Measurements from ENCODE around the gene TDRD1.
"Not testable (repeated sequence)": the region's sequence is repeated elsewhere in the genome, so short reads cannot be mapped to it uniquely, and the experiment has no call there.

The TDRD1 gene, protein sequence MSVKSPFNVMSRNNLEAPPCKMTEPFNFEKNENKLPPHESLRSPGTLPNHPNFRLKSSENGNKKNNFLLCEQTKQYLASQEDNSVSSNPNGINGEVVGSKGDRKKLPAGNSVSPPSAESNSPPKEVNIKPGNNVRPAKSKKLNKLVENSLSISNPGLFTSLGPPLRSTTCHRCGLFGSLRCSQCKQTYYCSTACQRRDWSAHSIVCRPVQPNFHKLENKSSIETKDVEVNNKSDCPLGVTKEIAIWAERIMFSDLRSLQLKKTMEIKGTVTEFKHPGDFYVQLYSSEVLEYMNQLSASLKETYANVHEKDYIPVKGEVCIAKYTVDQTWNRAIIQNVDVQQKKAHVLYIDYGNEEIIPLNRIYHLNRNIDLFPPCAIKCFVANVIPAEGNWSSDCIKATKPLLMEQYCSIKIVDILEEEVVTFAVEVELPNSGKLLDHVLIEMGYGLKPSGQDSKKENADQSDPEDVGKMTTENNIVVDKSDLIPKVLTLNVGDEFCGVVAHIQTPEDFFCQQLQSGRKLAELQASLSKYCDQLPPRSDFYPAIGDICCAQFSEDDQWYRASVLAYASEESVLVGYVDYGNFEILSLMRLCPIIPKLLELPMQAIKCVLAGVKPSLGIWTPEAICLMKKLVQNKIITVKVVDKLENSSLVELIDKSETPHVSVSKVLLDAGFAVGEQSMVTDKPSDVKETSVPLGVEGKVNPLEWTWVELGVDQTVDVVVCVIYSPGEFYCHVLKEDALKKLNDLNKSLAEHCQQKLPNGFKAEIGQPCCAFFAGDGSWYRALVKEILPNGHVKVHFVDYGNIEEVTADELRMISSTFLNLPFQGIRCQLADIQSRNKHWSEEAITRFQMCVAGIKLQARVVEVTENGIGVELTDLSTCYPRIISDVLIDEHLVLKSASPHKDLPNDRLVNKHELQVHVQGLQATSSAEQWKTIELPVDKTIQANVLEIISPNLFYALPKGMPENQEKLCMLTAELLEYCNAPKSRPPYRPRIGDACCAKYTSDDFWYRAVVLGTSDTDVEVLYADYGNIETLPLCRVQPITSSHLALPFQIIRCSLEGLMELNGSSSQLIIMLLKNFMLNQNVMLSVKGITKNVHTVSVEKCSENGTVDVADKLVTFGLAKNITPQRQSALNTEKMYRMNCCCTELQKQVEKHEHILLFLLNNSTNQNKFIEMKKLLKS

DNA sequence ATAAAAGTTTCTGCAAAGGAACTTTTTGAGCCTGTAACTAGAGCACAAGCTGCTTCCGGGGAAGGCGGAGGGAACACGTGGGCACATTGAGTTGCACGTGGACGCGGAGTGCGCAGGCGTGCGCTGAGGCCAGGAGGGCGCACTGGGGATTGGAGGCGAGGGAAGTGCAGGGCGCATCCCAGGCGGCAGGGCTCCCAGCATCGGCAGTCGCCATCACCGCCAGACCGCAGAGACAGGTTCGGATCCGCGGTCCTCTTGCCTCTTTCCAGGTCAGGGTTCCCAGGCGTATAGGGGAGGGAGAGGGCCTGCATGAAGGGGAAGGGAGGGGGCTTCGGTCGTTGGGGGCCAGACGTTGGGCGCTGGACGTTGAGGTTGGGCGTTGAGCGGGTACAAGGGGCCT, at the start of gene TDRD1:
Gene TDRD1 (plus strand): TSS at position 206 of the 400 bp plus-strand sequence. CDS start 8,479 bp downstream, outside the sequence.
- Mint-ChIP-seq H3K27me3 (ENCODE audit: low read depth) (peaks cover 27% of the 10 kb centered on the region), H3K4me1 (ENCODE audit: low read depth) (peaks cover 7% of the 10 kb centered on the region), H3K4me3 (no peak within 1 kb of the TSS), H3K36me3 (ENCODE audit: low read depth) (no peaks in the 10 kb centered on the region), H3K9me3 (no peaks in the 10 kb centered on the region), H3K27ac (no peak within 1 kb of the TSS)

DNA sequence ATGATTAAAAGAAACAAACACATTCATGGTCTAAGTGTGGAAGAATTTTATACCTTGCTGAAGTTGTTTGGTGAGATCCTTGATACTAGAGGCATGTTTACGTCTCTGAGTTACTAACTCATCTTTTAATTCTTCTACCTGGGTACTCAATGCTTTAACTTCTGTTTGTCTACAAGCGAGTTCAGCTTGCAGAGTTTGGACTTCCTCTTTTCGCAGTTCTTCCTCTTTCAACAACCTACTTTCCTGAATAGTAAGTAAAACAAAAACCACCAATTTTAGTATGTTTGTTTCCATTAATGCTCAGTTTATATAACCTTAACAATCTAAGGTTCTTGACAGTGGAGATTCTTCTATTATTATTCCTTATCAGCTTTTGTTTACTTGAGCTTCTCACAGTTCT, 48.1 kb upstream of the TDRD1 start:
- H3K9me3 Mint-ChIP-seq: no peaks in the 10 kb centered on the region
- H3K4me3 Mint-ChIP-seq: no peak overlapping the region
- H3K36me3 Mint-ChIP-seq (ENCODE audit: low read depth): peaks cover 44% of the 10 kb centered on the region
- H3K27me3 Mint-ChIP-seq (ENCODE audit: low read depth): no peaks in the 10 kb centered on the region
- peaks cover 2% of the 10 kb centered on the region for H3K4me1 Mint-ChIP-seq (ENCODE audit: low read depth)
- H3K27ac Mint-ChIP-seq: no peak overlapping the region

DNA sequence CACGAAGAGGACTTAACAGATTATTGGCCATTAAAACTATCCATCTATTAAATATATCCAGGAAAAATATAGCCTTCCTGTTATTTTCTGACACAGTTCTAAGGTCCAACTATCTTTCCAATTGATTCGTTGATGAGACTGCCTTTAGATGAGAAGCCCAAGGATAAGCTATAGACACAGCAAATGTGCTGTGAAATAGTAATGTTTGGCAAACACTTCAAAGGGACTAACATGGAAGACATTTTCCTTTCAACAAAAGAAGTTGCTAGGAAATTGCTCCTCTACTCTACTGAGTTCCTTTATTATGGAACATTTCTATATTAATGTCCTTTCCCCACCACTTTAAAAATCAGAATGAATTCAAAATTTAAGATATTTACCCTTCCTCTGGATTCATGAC, 43.7 kb upstream of the TDRD1 start:
- no peaks in the 10 kb centered on the region for H3K27me3 Mint-ChIP-seq (ENCODE audit: low read depth)
- peaks cover 38% of the 10 kb centered on the region for H3K36me3 Mint-ChIP-seq (ENCODE audit: low read depth)
- peaks cover 2% of the 10 kb centered on the region for H3K4me1 Mint-ChIP-seq (ENCODE audit: low read depth)
- H3K9me3 Mint-ChIP-seq: no peaks in the 10 kb centered on the region
- H3K4me3 Mint-ChIP-seq: no peak overlapping the region
- no peak overlapping the region for H3K27ac Mint-ChIP-seq

DNA sequence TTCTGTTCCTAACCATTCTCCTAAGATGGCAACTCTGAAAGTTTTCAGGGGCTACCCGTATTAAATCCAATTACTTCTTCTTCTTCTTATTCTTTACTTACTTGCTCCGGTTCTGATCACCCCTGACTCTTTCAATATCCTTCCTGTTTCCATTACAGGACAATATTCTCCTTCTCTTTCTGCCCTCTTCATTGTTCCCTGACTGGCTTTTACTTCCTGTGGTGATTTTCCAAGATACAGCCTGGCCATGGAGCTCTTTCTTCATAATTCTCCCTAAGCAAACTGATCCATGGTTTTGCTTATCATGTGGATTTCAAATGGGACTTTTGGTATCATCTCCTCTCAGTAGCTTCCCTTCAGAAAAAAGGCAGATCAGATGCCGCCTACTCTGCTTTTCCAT, 40.6 kb upstream of the TDRD1 start:
- Mint-ChIP-seq H3K4me1 (ENCODE audit: low read depth) (no peaks in the 10 kb centered on the region), H3K4me3 (no peak overlapping the region), H3K27ac (no peak overlapping the region), H3K36me3 (ENCODE audit: low read depth) (peaks cover 23% of the 10 kb centered on the region), H3K9me3 (no peaks in the 10 kb centered on the region), H3K27me3 (ENCODE audit: low read depth) (no peaks in the 10 kb centered on the region)

DNA sequence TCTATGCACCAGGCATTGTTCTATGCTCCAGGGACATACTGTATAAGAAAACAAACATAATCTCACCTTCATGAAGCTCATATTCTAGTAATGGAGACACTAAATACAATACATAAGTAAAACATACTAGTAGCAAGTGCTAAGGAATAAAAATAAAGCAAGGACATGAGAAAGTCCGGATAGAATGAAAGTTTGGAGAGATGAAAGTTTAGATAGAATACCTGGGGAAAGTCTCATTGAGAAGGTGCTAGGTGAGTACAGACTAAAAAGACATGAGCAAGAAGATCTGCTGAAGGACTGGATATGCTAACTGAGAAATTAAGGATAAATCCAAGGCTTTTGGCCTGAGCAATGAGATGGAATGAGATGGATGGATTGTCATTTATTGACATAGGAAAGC, 39.1 kb upstream of the TDRD1 start:
- no peaks in the 10 kb centered on the region for H3K4me1 Mint-ChIP-seq (ENCODE audit: low read depth)
- no peak overlapping the region for H3K4me3 Mint-ChIP-seq
- H3K36me3 Mint-ChIP-seq (ENCODE audit: low read depth): peaks cover 13% of the 10 kb centered on the region
- H3K27ac Mint-ChIP-seq: no peak overlapping the region
- H3K27me3 Mint-ChIP-seq (ENCODE audit: low read depth): no peaks in the 10 kb centered on the region
- no peaks in the 10 kb centered on the region for H3K9me3 Mint-ChIP-seq

DNA sequence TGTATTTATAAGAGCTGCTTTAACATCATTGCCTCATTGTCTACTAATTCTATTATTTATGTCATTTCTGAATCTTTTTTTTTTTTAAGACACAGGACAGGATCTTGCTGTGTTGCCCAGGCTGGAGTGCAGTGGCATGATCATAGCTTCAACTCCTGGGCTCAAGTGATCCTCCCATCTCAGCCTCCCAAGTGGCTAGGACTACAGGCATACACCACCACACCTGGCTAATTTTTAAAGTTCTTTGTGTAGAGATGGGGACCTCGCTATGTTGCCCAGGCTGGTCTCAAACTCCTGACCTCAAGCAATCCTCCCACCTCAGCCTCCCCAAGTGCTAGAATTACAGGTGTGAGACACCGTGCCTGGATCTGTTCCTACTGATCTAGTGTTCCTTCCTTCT, 38.3 kb upstream of the TDRD1 start:
- H3K4me3 Mint-ChIP-seq; H3K9me3 Mint-ChIP-seq; H3K4me1 Mint-ChIP-seq (ENCODE audit: low read depth); H3K27ac Mint-ChIP-seq; H3K27me3 Mint-ChIP-seq (ENCODE audit: low read depth): not testable (repeated sequence)
- peaks cover 11% of the 10 kb centered on the region for H3K36me3 Mint-ChIP-seq (ENCODE audit: low read depth)

DNA sequence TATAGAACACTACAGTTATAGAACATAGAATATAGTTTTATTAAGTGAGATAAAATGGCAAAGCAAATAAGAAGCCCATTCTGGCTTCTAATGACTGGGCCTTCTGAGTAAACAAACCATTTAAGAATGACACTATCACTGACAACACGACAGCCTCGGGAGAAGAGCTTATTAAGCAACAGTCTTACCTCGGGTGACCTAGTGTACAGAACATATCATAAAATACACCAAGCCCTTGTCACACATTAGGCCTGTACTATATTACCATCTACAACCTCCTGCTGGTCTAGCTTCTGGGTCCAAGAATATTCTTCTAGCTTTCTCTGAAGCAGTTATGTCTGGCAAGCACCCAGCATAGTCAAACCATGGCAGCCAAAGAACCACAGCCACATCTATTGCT, 37.1 kb upstream of the TDRD1 start:
- no peaks in the 10 kb centered on the region for H3K4me1 Mint-ChIP-seq (ENCODE audit: low read depth)
- no peaks in the 10 kb centered on the region for H3K27me3 Mint-ChIP-seq (ENCODE audit: low read depth)
- no peak overlapping the region for H3K4me3 Mint-ChIP-seq
- peaks cover 11% of the 10 kb centered on the region for H3K36me3 Mint-ChIP-seq (ENCODE audit: low read depth)
- H3K9me3 Mint-ChIP-seq: no peaks in the 10 kb centered on the region
- H3K27ac Mint-ChIP-seq: no peak overlapping the region

DNA sequence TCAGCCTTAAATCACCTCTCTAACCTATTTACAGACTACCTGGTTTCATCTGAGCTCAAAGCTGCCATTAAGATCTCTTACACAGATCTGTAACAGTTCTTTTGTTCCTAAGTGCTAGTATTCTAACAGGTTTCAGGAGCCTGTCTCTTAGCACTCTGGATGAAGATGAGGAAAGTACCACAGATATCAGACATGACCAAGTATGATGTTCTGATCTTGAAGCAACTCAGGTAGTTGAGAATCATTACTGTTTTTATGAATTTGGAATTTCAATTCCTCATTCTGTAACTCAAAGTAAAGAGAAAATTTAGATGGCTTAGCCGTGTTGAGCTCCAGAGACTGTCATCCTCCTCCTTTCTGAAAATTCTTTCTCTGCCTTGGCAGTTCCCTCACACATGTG, 36.0 kb upstream of the TDRD1 start:
- H3K27ac Mint-ChIP-seq: no peak overlapping the region
- peaks cover 18% of the 10 kb centered on the region for H3K36me3 Mint-ChIP-seq (ENCODE audit: low read depth)

DNA sequence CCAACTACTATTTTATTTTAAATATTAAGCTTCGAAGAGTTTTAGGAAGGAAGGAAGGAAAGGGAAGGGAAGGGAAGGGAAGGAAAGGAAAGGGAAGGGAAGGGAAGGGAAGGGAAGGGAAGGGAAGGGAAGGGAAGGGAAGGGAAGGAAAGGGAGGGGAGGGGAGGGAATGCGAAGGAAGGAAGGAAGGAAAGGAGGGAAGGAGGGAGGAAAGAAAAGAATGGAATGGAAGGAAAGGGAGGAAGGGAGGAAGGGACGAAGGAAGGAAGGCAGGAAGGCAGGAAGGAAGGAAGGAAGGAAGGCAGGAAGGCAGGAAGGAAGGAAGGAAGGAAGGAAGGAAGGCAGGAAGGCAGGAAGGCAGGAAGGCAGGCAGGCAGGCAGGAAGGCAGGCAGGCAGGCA, 29.7 kb upstream of the TDRD1 start:
- not testable (repeated sequence) for H3K4me3 Mint-ChIP-seq; H3K27ac Mint-ChIP-seq; H3K27me3 Mint-ChIP-seq (ENCODE audit: low read depth); H3K9me3 Mint-ChIP-seq; H3K4me1 Mint-ChIP-seq (ENCODE audit: low read depth)
- H3K36me3 Mint-ChIP-seq (ENCODE audit: low read depth): peaks cover 41% of the 10 kb centered on the region

More for the DNA sequence above, 36.0 kb upstream of the TDRD1 start:
- Mint-ChIP-seq H3K9me3 (no peaks in the 10 kb centered on the region), H3K4me1 (ENCODE audit: low read depth) (no peaks in the 10 kb centered on the region), H3K27me3 (ENCODE audit: low read depth) (no peaks in the 10 kb centered on the region), H3K4me3 (no peak overlapping the region)

DNA sequence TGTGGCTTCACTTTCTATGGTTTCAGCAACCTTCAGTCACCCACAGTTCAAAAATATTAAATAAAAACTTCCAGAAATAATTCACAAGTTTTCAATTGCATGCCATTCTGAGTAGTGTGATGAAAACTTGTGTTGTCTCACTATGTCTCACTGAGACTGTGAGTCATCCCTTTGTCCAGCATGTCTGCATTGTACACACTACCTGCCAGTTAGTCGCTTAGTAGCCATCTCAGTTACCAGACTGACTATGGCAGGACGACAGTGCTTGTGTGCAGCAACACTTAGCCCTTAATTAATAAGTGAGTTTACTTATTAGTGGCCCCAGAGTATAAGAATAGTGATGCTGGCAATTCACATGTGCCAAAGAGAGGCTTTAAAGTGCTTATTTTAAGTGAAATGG, 27.7 kb upstream of the TDRD1 start:
- Mint-ChIP-seq H3K27me3 (ENCODE audit: low read depth) (no peaks in the 10 kb centered on the region), H3K4me1 (ENCODE audit: low read depth) (peaks cover 2% of the 10 kb centered on the region), H3K4me3 (no peak overlapping the region), H3K36me3 (ENCODE audit: low read depth) (peaks cover 42% of the 10 kb centered on the region), H3K9me3 (no peaks in the 10 kb centered on the region), H3K27ac (no peak overlapping the region)

DNA sequence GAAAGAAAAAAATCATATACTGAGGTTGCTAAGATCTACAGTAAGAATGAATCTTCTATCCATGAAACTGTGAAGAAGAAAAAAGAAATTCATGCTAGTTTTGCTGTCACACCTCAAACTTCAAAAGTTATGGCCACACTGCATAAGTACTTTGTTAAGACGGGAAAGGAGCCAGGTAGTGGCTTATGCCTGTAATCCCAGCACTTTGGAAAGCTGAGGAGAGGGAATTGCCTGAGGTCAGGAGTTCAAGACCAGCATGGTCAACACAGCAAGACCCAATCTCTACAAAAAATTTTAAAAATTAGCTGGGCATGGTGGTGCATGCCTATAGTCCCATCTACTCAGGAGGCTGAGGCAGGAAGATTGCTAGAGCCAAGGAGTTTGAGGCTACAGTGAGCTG, 27.3 kb upstream of the TDRD1 start:
- no peaks in the 10 kb centered on the region for H3K27me3 Mint-ChIP-seq (ENCODE audit: low read depth)
- no peak overlapping the region for H3K4me3 Mint-ChIP-seq
- no peak overlapping the region for H3K27ac Mint-ChIP-seq
- H3K9me3 Mint-ChIP-seq: no peaks in the 10 kb centered on the region
- H3K36me3 Mint-ChIP-seq (ENCODE audit: low read depth): peaks cover 44% of the 10 kb centered on the region
- peaks cover 2% of the 10 kb centered on the region for H3K4me1 Mint-ChIP-seq (ENCODE audit: low read depth)

DNA sequence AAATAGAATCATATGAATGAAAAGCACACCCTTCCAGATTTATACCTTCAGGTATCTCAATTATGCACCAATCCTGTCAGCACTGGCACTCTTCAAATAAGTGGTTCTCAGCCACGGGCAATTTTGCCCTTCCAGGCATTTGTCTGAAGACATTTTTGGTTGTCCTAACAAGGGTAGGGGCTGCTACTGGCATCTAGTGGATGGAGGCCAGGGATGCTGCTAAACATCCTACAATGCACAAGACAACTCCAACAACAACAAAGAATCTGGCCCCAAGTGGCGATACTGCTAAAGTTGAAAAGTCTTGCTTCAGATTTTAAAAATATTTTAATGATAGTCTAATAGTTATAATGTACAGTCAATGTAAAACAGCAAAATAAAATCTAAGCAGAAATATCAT, 21.2 kb upstream of the TDRD1 start:
- H3K27ac Mint-ChIP-seq: no peak overlapping the region
- no peaks in the 10 kb centered on the region for H3K27me3 Mint-ChIP-seq (ENCODE audit: low read depth)
- no peak overlapping the region for H3K4me3 Mint-ChIP-seq
- peaks cover 31% of the 10 kb centered on the region for H3K36me3 Mint-ChIP-seq (ENCODE audit: low read depth)
- no peaks in the 10 kb centered on the region for H3K9me3 Mint-ChIP-seq
- peaks cover 10% of the 10 kb centered on the region for H3K4me1 Mint-ChIP-seq (ENCODE audit: low read depth)

DNA sequence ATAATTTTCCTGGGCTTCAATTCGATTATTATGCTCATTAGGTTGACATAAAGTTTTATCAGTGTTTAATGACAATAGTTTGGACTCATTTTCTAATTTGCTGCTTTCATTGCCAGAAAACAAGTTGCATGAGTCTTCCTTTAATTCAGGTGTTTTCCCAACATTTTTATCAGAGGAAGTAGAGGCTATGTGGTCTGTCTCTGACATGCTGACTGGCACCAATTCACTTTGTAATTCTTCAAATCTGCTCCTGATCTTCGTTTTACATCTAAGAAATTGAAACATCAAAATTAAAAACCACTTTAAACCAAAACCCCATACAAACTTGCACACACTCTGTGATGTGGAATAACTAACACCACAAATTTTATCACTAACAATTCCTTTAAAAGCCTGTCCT, 16.1 kb upstream of the TDRD1 start:
- Mint-ChIP-seq H3K27ac (no peak overlapping the region), H3K27me3 (ENCODE audit: low read depth) (no peaks in the 10 kb centered on the region), H3K4me3 (no peak overlapping the region), H3K36me3 (ENCODE audit: low read depth) (peaks cover 34% of the 10 kb centered on the region), H3K9me3 (no peaks in the 10 kb centered on the region), H3K4me1 (ENCODE audit: low read depth) (peaks cover 16% of the 10 kb centered on the region)

DNA sequence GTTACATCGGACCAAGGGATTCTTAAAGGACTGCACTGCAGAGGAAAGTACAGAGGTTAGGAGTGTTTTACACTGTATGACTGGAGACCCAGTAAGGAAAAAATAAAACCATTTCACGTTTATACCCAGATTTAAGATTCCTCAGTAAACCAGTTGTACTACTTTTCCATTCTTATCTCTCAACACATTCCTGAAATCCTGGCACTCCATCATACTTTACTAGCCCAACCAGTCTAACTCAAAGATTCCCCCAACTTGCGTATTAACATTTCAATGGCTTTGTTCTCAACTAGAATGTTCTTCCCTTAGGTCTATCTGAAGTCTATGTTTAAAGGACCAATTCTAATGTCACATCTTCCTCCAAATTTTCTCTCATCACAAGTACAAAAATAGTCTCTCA, 13.1 kb upstream of the TDRD1 start:
- Mint-ChIP-seq H3K4me1 (ENCODE audit: low read depth) (peaks cover 19% of the 10 kb centered on the region), H3K9me3 (peaks cover 8% of the 10 kb centered on the region), H3K36me3 (ENCODE audit: low read depth) (peaks cover 42% of the 10 kb centered on the region), H3K4me3 (no peak overlapping the region), H3K27me3 (ENCODE audit: low read depth) (no peaks in the 10 kb centered on the region), H3K27ac (no peak overlapping the region)

Data from T-helper 1 cell treated with Interleukin-12 subunit alpha and Interleukin-12 subunit beta and Interleukin-4 antibody, amounts not matched to agents 30 μg/mL and 1 μg/mL, for 36 hours (primary cell).